NK-92 treated with Interleukin-12 subunit alpha and Interleukin-12 subunit beta, amount 100 ng/mL, for 24 hours (cell line): ENCODE data around the gene PTPRM.

Source experiments
- DNase-seq: peaks from one replicate; lab custom pipeline; 2025; lab: John Stamatoyannopoulos, UW

Gene PTPRM

GRCh38 chr18:7626922-7627440, 59.9 kb downstream of the PTPRM start:
- no peak for DNase-seq

GRCh38 chr18:7629416-7629815, 62.3 kb downstream of the PTPRM start:
- DNase-seq, result no peak

GRCh38 chr18:7630731-7631442, 63.8 kb downstream of the PTPRM start:
- DNase-seq, result no peak

DNA sequence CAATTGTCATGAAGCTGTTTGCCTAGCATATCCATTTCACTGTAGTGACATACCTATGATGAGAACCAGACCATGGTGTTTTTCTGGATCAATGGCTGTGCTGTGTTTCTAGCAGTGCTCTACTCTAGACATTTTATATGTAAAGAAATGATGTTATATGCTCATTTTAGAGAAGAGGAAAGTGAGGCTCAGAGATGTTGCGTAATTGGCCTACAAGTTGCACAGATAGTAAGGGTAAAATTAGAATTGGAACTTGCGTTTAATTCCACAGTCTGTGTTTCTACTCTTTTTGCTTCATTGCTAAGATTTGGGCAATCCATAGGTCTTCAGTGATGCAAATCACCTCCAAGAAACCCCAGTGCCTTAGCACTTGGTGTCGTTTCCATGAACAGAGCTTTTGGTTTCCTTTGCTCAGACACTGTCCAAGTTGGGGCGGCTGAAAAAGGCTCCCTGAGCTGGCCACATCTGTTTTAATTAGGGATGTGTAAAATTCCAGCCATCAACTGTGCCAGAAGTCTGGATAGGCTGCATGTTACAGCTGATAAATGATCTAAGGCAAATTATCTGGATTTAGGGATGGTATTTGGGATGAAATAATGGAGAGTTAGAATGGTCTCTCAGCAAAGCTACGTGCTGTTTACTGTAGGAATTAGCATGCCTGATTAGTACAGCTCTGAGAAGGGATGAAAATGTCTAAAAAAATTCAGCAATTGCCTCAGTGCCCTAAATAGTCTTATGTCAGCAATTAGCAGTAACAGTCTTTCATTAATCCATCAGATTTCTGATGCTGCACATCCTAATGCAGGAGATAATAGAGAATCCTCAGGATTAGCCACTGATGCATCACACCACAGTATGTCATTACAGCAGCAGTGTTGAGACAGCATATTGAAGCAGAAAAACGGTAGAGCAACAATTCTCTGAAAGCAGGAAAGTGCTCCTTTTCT, 65.3 kb downstream of the PTPRM start:
- no peak for DNase-seq

DNA sequence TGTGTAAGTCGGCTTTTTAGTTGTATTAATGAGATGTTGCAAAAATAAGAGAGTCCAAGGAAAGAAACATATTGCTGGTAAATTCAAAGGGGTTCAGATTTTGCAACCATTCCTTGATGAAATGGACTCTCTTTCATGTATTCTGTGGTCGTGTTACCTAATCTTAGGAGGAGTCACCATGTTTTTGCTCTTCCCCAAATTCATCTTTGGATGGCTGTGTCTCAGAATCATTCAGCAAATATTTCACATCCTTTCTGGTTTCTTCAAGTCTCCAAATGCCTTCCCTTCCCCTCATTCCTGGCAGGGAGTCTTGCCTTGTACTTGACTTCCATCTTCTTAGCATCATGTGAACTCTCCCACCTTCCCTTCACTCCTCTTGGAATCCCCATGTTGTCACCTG, 66.1 kb downstream of the PTPRM start:
- no peak for DNase-seq

DNA sequence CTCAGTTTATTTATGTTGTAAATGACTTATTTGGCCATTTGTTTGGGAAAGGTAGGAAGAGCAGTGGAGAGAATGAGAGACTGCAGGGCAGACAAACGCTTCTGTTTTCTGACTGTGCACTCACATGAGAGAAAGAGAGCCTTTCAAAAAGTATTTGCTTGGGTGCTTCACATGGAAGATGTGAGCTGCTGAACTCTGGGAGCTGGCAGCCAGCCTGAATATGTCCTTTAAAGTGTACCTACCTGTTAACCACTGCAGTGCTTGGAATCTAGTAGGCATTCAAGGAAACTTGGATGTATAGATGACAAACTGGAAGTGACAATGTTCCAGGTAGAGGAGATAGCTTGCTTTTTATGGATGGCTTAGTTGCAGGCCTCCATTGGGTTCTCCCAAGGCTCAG, 68.8 kb downstream of the PTPRM start:
- DNase-seq, result no peak

DNA sequence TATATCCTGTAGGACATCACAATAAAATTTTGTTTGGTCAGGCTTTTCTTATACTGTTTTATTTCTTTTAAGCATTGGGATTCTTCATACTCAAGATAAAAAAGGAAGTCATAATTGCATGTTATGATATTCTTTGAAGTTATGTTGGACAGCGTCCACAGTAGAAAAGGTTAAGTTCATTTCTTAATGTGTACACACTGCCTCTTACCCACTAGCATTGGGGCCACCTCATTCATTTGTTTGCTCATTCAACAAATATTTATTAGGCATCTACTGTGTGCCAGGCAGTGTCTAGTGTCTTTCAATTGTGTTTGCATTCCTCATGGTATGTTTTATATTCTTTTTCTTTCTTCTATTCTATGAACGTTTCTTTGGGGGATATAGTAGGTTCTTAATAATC, 70.2 kb downstream of the PTPRM start:
- DNase-seq, result no peak

- no peak for DNase-seq
Measured at GRCh38 chr18:7638321-7638720, 71.2 kb downstream of the PTPRM start.

- DNase-seq, result no peak
Measured at GRCh38 chr18:7641813-7642212, 74.7 kb downstream of the PTPRM start.

DNA sequence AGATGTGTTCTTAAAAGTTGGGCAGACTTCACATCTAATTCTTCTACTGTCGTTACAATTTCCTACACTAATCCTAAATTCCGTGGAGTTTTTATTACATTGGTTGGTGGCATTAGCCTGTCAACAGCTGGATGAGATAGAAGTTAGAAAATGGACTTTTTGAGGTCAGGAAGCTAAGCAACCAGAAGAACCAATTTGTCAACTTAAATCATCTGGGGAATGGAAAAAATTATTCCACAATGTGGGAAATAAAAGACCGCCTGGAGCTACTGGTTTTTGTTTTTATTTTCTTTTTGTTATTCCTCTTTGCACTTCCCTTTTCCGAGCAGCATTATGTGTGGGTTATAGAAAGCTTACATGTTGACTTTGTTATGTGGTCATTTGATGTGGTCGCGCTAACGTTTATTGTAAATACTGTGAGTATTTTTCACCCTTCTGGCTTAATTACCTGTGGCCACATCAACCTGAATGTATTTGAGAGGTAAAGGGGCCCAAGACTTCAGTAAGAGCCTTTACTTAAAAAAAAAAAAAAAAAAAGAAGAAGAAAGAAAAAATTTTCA, 75.3 kb downstream of the PTPRM start:
- DNase-seq, result no peak

DNA sequence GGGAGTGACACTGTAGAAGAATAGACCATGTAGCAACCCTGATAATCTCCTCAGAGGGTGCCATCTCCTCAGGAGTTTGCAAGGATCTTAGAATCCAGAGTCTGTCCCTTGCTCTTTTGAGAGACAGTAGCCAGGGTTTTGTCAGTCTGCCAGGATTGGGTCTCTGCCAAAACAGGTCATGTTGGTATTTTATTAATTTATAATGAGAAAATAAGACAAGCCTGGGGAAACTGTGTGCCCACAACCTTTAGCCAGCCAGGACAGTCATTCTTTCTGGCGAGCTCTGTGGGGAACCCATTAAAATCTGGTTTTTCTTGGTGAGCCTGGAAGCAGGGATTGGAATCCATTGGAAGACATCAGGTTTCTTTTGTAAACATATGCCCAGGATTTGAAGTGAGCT, 78.6 kb downstream of the PTPRM start:
- no peak for DNase-seq

DNA sequence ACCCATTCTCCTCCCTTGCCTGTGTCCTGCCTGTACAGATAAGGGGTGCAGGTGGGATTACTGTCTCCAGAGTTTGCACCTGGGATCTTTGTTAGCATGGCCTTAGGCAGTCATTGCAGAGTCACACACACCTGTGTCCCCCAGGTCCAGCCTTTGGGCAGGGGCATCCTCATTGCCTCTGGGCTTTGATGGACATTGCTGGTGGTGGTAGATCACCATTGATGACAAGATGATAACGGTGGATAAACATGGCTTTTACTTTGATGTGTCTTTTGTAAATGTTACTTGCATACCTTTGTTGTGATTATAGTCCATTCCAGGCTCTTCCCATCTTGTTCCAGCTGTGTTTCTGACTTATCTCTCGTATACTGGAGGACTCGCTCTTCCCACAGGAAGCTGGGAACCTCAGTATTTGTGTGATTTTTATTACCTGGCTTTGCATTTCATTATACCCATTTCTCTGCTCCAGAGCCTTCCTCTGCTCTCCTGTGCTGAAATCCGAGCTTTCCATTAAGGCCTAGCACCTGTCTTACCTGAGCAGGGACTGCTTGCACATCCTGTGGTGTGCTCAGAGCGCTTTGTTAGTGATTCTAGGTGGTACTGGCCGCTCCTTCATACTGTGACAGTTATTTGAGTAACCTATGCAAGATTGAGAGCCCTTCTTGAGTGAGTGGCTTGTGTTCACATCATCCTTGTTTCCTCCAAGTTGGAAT, 79.2 kb downstream of the PTPRM start:
- DNase-seq, result no peak

- DNase-seq, result no peak
Measured at GRCh38 chr18:7647500-7647899, 80.4 kb downstream of the PTPRM start.

DNA sequence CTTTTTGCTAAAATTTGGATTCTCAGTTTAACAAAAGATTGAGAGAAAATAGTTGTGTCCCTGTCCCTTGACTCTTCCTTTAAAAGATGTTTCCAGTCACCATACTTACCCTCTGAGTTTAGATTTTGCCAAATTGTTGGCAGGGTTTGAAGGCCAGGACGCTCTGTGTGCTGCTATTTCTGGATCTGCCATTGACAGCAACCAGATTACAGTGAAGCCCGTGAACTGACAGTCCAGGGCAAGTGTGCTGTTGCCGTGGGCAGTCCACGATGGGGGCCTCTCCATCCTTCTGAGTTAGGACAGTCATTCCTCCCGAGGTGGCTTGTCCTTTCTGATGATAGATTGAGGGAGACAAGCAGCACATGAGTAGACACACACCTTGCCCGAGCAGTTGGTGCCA, 89.9 kb downstream of the PTPRM start:
- no peak for DNase-seq

GRCh38 chr18:7657937-7658336, 90.8 kb downstream of the PTPRM start:
- no peak for DNase-seq

- no peak for DNase-seq
Measured at GRCh38 chr18:7658701-7659100, 91.6 kb downstream of the PTPRM start.

GRCh38 chr18:7661207-7661606, 94.1 kb downstream of the PTPRM start:
- DNase-seq, result no peak

DNA sequence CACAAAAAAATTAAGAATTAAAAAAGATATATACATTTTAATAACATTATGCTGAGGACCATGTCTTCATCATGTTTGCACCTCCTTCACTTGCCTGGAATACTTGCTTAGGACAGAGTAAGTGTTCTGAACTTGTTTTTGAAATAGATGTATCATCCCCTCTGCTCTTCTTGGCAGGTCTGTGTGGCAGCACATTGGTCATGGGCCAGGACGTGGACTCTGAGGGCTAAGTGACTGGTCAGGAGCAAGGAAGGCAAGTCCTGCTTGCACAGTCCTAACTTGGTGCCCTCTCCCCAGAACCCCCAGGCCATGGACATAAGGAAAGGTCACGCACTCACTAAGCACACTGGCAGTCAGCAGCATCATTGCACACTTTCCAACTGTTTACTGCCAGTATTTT, 95.8 kb downstream of the PTPRM start:
- no peak for DNase-seq

GRCh38 chr18:7663366-7664312, 96.5 kb downstream of the PTPRM start:
- DNase-seq, result no peak

DNA sequence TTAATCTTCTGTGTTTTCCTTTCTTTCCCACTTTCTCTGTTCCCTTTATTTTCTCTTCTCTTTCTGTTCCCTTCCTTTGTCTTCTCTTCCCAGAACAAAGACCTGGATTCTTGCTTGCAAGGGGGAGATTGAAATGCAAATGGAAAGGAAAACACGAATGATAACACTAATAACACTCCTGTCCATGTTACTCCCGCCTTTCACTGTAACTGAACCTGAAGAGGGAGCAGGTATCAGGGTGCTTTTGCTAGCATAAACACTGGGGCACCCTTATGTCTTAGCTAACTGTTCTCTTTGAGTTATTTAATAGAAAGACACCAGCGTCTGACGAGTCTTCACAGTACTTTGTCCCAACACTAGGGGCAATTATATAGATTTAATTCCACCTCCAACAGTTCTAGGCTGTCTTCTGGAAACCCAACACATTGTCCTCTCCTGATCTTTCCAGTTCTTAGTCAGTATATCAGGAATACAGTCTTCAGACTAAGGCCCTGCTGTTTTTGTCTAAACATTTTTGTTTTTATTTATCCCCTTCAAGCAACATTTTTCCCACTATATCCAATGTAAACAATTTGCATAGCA, 99.2 kb downstream of the PTPRM start:
- DNase-seq, result no peak

GRCh38 chr18:7668392-7668791, 101.3 kb downstream of the PTPRM start:
- DNase-seq, result no peak
